NCI-H1694 (cell line): ENCODE measurements around the gene LRCH3.

Experiments
- DNase-seq: peaks from one replicate; lab custom pipeline; 2025; lab: John Stamatoyannopoulos, UW

Gene LRCH3

GRCh38 chr3:197793247-197793646, 2.2 kb downstream of the LRCH3 start:
- no peak for DNase-seq

GRCh38 chr3:197794115-197794514, 3.1 kb downstream of the LRCH3 start:
- no peak for DNase-seq

GRCh38 chr3:197795200-197795599, 4.1 kb downstream of the LRCH3 start:
- no peak for DNase-seq

GRCh38 chr3:197796087-197796486, 5.0 kb downstream of the LRCH3 start:
- DNase-seq = no peak

GRCh38 chr3:197798863-197799262, 7.8 kb downstream of the LRCH3 start:
- no peak for DNase-seq

GRCh38 chr3:197800379-197800778, 9.3 kb downstream of the LRCH3 start:
- DNase-seq = no peak

GRCh38 chr3:197801891-197802778, 11.1 kb downstream of the LRCH3 start:
- peak; percentile 20 for DNase-seq

- no peak for DNase-seq
These were observed 11.9 kb downstream of the LRCH3 start for GRCh38 chr3:197802779-197803459.

GRCh38 chr3:197804511-197804910, 13.5 kb downstream of the LRCH3 start:
- no peak for DNase-seq

GRCh38 chr3:197807969-197808587, 17.0 kb downstream of the LRCH3 start:
- DNase-seq = no peak

- no peak for DNase-seq
These were observed 18.4 kb downstream of the LRCH3 start for GRCh38 chr3:197809356-197810020.

GRCh38 chr3:197810901-197811300, 19.8 kb downstream of the LRCH3 start:
- DNase-seq = no peak

- DNase-seq = no peak
These were observed 20.3 kb downstream of the LRCH3 start for GRCh38 chr3:197811343-197811742.

GRCh38 chr3:197814372-197814771, 23.3 kb downstream of the LRCH3 start:
- no peak for DNase-seq

GRCh38 chr3:197820550-197821335, 29.7 kb downstream of the LRCH3 start:
- DNase-seq = no peak

GRCh38 chr3:197829397-197830045, 38.5 kb downstream of the LRCH3 start:
- no peak for DNase-seq

GRCh38 chr3:197830308-197830966, 39.4 kb downstream of the LRCH3 start:
- no peak for DNase-seq

- DNase-seq = no peak
These were observed 39.9 kb downstream of the LRCH3 start for GRCh38 chr3:197830967-197831313.

- no peak for DNase-seq
These were observed 43.1 kb downstream of the LRCH3 start for GRCh38 chr3:197833930-197834715.

GRCh38 chr3:197835509-197835908, 44.5 kb downstream of the LRCH3 start:
- DNase-seq = no peak
